ENCODE measurements around the gene KCNIP4. TPM values are rescaled to one million over a fixed set of nuclear protein-coding genes. Genes with fewer than 3 reads are reported as not detected.

The KCNIP4 gene
- total and polyA plus RNA-seq, 2 of the 4 experiments (the other 2 are of a cell fraction): not detected

DNA sequence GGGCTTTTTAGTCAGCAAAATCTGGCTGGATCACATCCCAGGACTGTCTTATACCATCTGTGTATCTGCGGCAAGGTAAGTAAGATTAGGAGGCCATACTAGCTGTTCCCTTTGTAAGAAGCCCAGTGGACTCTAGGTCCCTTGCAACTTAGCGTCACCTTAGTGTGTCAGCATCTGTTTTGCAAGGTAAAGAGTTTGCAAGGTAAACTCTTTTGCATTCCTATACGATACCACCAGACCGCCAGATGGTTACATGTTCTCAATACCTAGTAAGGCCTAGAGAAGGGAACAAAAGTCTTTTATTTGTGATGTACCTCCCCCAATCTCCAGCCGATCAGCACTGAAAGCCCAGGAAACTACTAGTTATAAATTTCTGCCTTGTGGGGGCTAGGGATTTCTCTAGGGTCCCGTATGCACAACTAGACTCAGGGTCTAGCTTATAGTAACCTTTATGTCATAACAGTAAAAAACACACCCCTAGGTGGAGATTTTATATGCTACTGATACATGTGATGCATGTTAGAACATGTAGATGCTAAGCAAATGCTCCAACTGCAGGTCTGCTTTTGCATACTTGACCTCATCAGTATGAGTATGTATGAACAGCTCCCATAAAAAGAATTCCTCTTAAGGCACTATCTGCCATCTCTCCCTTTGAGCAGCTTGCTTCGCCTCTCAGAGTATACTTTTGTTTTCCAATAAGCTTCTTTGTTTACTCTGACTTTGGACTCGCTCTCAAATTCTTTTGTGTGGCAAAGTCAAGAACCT is 78.4 kb downstream of the KCNIP4 start:
- no peaks in the 10 kb centered on the region for H3K36me3 ChIP-seq (ENCODE audit: control insufficient read depth, insufficient read depth, low read length)
- no peak overlapping the region for H4K8ac ChIP-seq (ENCODE audit: low read depth in 2 of 2, low read length in 2 of 2)
- H3K18ac ChIP-seq (ENCODE audit: low read depth, low read length): no peak overlapping the region
- intact Hi-C loops (cut with micrococcal nuclease) (no loop called here), in situ Hi-C loops (cut with MboI; ENCODE audit: low sequenced_read_pairs) (no loop called here), dilution Hi-C loops (cut with HindIII; ENCODE audit: low sequenced_read_pairs, unreplicated experiment) (no loop called here)
- TF ChIP-seq RCOR1 (IDR thresholded peaks at IDR 0.05; ENCODE audit: insufficient replicate concordance, low read length): no peak
- TF ChIP-seq BHLHE40 (IDR thresholded peaks at IDR 0.05; ENCODE audit: low read depth, low read length): no peak
- TF ChIP-seq, protein P1, sequence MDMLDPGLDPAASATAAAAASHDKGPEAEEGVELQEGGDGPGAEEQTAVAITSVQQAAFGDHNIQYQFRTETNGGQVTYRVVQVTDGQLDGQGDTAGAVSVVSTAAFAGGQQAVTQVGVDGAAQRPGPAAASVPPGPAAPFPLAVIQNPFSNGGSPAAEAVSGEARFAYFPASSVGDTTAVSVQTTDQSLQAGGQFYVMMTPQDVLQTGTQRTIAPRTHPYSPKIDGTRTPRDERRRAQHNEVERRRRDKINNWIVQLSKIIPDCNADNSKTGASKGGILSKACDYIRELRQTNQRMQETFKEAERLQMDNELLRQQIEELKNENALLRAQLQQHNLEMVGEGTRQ (IDR thresholded peaks at IDR 0.05; ENCODE audit: low read depth, low read length): no peak
- no peak for TF ChIP-seq MAZ (IDR thresholded peaks at IDR 0.05; ENCODE audit: borderline replicate concordance, low read depth, low read length)
- no peak for TF ChIP-seq MAFK (IDR thresholded peaks at IDR 0.05; ENCODE audit: low read depth, low read length)
- no peak for TF ChIP-seq CHD1 (IDR thresholded peaks at IDR 0.05; ENCODE audit: low read depth, low read length)
- no peak for TF ChIP-seq RFX5 (IDR thresholded peaks at IDR 0.05; ENCODE audit: low read depth, low read length)
- no peak for TF ChIP-seq FOS (IDR thresholded peaks at IDR 0.05; ENCODE audit: low read depth, low read length)
- CTCF ChIA-PET: no interaction called here
- no TSS peak for BruUV-seq (replicated peaks)
- no peak overlapping the region for H3K4me2 ChIP-seq (ENCODE audit: low read depth, low read length)
- H4K20me1 ChIP-seq (ENCODE audit: insufficient read depth, low read length): no peaks in the 10 kb centered on the region
- no peak overlapping the region for H2BK15ac ChIP-seq (ENCODE audit: low read depth, low read length)
- no peaks in the 10 kb centered on the region for H3K9me3 ChIP-seq (ENCODE audit: control insufficient read depth, insufficient read depth, low read length)
- no peak overlapping the region for H2AK9ac ChIP-seq (replicated peaks; ENCODE audit: low read depth, low read length, poor library complexity)
- no peak overlapping the region for H4K5ac ChIP-seq (ENCODE audit: low read depth, low read length)
- WGBS, 2 experiments (ENCODE audit: extremely low coverage in 2 of 2, insufficient read length in 1 of 2): 100% methylated on average over 1 of the region's 8 CpGs; no CpG with 5 or more reads in 1 of the 2 experiments
- H3K9me1 ChIP-seq (ENCODE audit: insufficient read depth, low read length): no peaks in the 10 kb centered on the region
- no peak for ATAC-seq (ENCODE audit: low read depth)
- no peak overlapping the region for H2AFZ ChIP-seq (replicated peaks; ENCODE audit: low read length, poor library complexity)
- H3K9ac ChIP-seq (ENCODE audit: low read depth, low read length): no peak overlapping the region
- no peak for DNase-seq
- no peak overlapping the region for H3K23ac ChIP-seq (ENCODE audit: low read depth, low read length)
- H3K27ac ChIP-seq (ENCODE audit: insufficient read depth, low read length): no peak overlapping the region
- no peak overlapping the region for H3K4me3 ChIP-seq (ENCODE audit: insufficient read depth, low read depth, low read length)
- no peaks in the 10 kb centered on the region for H3K27me3 ChIP-seq (ENCODE audit: control insufficient read depth, insufficient read depth, low read length)
- H4K91ac ChIP-seq (ENCODE audit: insufficient read depth, low read depth, low read length): no peak overlapping the region
- no peak overlapping the region for H2BK5ac ChIP-seq (ENCODE audit: low read depth, low read length, poor library complexity, severe bottlenecking)
- no peak overlapping the region for H3K56ac ChIP-seq (ENCODE audit: extremely low read depth, insufficient read depth, low read length)
- no peak overlapping the region for H3K14ac ChIP-seq (replicated peaks; ENCODE audit: low read depth, low read length)
- no peak overlapping the region for H2BK20ac ChIP-seq (ENCODE audit: low read depth, low read length)
- no peak overlapping the region for H3K4ac ChIP-seq (ENCODE audit: low read depth, low read length)
- no peak overlapping the region for H2BK120ac ChIP-seq (ENCODE audit: low read depth, low read length)
- H3K4me1 ChIP-seq (ENCODE audit: control insufficient read depth, insufficient read depth, low read length): no peaks in the 10 kb centered on the region
- H2AK5ac ChIP-seq (ENCODE audit: low read depth, low read length): no peak overlapping the region
- H3K79me1 ChIP-seq (ENCODE audit: low read depth in 1 of 2, low read length in 2 of 2): no peaks in the 10 kb centered on the region
- POLR2A ChIA-PET (ENCODE audit: unreplicated experiment): no interaction called here
